Nephron progenitor cell (in vitro differentiated cells): Measurements from ENCODE around the gene IL1R2.

Experiments used
- DNase-seq: peaks from one replicate; pipeline ENCODE4 v3.0.0; 2021
- H3K27ac Mint-ChIP-seq: 2 replicates; pipeline ENCODE4 v1.8.0; 2021; ENCODE audit warnings: mild to moderate bottlenecking, moderate library complexity, mixed read lengths
- H3K27me3 Mint-ChIP-seq: 2 replicates; pipeline ENCODE4 v1.8.0; 2021; ENCODE audit warnings: mild to moderate bottlenecking, low read depth, mixed read lengths; ENCODE audit not compliant: poor library complexity
- H3K36me3 Mint-ChIP-seq: 2 replicates; pipeline ENCODE4 v1.8.0; 2021; ENCODE audit warnings: low read depth, mixed read lengths
- H3K4me1 Mint-ChIP-seq: 2 replicates; pipeline ENCODE4 v1.8.0; 2021; ENCODE audit warnings: mixed read lengths
- H3K4me3 Mint-ChIP-seq: 2 replicates; pipeline ENCODE4 v1.8.0; 2021; ENCODE audit warnings: mild to moderate bottlenecking, moderate library complexity, mixed read lengths
- H3K9me3 Mint-ChIP-seq: 2 replicates; pipeline ENCODE4 v1.8.0; 2021; ENCODE audit warnings: mild to moderate bottlenecking, moderate library complexity, mixed read lengths
- TF ChIP-seq, protein P1 (sequence below): fragments of 200-600 bp; sonication (generic); IDR thresholded peaks from 2 replicates; pipeline ENCODE4 v1.5.0; 2021; ENCODE audit warnings: antibody characterized with exemption

IL1R2 gene

DNA sequence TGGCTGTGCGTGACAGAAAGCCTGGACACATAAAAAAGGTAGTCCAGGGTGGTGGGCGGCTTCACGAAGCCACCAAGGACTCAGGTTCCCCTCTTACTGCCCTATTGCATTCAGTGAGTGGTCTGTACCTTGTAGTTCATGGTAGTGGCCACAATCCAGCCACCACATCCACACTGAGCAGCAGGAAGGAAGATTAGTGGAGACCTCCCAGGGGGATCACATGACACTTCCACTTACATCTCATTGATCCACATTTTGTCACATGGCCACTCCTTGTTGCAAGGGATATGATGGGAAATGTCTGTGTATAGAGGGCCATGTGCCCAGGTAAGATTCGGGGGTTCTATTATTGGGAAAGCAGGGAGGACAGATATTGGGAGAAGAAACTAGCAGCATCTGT lies 13.7 kb downstream of the IL1R2 start:
- DNase-seq = no peak
- H3K36me3 Mint-ChIP-seq = no peaks in the 10 kb centered on the region

DNA sequence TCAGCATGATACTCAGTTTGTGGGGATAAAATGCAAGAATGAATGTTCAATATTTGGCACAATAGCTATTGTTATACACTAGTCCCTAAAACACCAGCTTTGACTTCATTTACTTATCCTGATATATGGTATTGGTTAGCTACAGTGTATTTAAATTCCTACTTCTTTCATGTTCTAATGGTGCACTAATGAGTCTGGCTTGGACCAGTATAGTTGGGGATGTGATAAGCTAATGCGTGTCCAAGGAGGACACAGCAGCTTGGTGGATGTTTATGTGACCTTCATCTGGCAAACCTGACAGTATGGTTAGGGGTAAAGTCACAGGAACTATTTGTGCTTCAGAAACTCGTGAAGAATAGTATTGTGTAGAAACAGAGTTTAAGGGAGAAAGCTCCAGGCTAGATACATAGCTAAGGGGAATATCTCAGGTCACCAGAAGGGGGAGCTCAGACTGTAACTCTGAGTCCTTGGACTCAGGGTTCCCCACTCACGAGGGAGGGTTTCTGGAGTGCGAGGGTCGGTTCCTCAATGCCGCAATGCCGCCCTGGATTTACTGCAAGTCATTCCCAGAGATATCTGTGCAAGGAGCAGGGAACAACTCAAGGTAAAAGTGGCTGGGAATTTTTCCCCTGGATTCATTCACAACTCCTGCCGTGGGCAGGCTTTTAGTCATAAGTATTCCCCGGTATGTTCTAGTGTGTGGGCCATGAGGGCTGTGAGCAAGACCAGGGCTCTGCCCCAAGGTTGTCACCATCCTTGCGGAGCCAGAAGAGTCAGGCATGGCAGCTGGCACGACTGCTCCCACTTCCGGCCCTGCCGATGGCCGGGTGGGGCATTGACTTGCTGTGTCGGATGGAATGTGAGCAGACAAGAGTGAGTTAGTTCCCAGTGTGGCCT lies 14.5 kb downstream of the IL1R2 start:
- no peaks in the 10 kb centered on the region for H3K9me3 Mint-ChIP-seq
- H3K27ac Mint-ChIP-seq = no peak overlapping the region
- H3K36me3 Mint-ChIP-seq = no peaks in the 10 kb centered on the region
- H3K4me1 Mint-ChIP-seq = no peaks in the 10 kb centered on the region
- TF ChIP-seq, protein P1, sequence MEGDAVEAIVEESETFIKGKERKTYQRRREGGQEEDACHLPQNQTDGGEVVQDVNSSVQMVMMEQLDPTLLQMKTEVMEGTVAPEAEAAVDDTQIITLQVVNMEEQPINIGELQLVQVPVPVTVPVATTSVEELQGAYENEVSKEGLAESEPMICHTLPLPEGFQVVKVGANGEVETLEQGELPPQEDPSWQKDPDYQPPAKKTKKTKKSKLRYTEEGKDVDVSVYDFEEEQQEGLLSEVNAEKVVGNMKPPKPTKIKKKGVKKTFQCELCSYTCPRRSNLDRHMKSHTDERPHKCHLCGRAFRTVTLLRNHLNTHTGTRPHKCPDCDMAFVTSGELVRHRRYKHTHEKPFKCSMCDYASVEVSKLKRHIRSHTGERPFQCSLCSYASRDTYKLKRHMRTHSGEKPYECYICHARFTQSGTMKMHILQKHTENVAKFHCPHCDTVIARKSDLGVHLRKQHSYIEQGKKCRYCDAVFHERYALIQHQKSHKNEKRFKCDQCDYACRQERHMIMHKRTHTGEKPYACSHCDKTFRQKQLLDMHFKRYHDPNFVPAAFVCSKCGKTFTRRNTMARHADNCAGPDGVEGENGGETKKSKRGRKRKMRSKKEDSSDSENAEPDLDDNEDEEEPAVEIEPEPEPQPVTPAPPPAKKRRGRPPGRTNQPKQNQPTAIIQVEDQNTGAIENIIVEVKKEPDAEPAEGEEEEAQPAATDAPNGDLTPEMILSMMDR = peak; percentile 52
- H3K4me3 Mint-ChIP-seq = no peak overlapping the region
- peak; percentile 49 for DNase-seq
- peaks cover 5% of the 10 kb centered on the region for H3K27me3 Mint-ChIP-seq

More for the DNA sequence above, 13.7 kb downstream of the IL1R2 start:
- no peak overlapping the region for H3K4me3 Mint-ChIP-seq
- no peaks in the 10 kb centered on the region for H3K9me3 Mint-ChIP-seq
- TF ChIP-seq, protein P1 = no peak
- H3K27ac Mint-ChIP-seq = no peak overlapping the region
- no peaks in the 10 kb centered on the region for H3K4me1 Mint-ChIP-seq
- H3K27me3 Mint-ChIP-seq = peaks cover 5% of the 10 kb centered on the region

DNA sequence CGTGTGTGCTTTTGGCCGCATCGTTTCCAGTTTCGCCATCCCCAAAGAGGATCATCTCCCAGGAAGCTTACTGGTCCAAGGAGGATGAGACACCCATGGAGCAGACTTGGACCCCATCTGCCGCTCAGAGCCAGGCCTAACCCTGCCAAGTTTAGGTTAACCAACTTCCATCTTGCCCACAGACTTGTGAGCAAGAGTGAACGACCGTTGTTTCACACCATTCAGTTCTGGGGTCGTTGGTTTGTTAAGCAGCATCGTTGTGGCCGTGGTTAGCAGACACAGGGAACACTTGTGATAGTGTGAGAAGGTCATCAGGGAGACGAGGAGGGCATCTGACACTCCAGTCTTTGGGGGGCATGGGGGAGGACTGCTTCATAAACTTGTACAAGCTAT lies 15.1 kb downstream of the IL1R2 start:
- TF ChIP-seq, protein P1 = no peak
- no peak overlapping the region for H3K4me3 Mint-ChIP-seq
- H3K36me3 Mint-ChIP-seq = no peaks in the 10 kb centered on the region
- H3K27ac Mint-ChIP-seq = no peak overlapping the region
- no peak for DNase-seq
- H3K4me1 Mint-ChIP-seq = no peaks in the 10 kb centered on the region
- peaks cover 5% of the 10 kb centered on the region for H3K9me3 Mint-ChIP-seq
- H3K27me3 Mint-ChIP-seq = peaks cover 5% of the 10 kb centered on the region

DNA sequence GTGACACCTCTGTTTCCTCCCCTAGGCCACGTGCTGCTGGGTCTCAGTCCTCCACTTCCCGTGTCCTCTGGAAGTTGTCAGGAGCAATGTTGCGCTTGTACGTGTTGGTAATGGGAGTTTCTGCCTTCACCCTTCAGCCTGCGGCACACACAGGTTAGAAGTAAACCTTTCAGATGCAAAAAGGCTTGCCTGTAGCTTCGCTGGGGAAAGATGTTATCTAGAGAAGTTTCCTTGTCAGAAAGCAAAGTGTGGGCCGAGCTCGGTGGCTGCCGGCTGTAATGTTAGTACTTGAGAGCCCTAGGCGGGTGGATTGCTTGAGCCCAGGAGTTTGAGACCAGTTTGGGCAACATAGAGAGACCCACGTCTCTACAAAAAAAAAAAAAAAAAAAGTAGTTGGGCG lies 16.7 kb downstream of the IL1R2 start:
- Mint-ChIP-seq H3K27me3 (peaks cover 8% of the 10 kb centered on the region), H3K4me1 (no peaks in the 10 kb centered on the region), H3K4me3 (no peak overlapping the region), H3K36me3 (no peaks in the 10 kb centered on the region), H3K9me3 (peaks cover 15% of the 10 kb centered on the region), H3K27ac (peak overlapping the region; percentile 56)
- TF ChIP-seq, protein P1 = no peak
- no peak for DNase-seq

DNA sequence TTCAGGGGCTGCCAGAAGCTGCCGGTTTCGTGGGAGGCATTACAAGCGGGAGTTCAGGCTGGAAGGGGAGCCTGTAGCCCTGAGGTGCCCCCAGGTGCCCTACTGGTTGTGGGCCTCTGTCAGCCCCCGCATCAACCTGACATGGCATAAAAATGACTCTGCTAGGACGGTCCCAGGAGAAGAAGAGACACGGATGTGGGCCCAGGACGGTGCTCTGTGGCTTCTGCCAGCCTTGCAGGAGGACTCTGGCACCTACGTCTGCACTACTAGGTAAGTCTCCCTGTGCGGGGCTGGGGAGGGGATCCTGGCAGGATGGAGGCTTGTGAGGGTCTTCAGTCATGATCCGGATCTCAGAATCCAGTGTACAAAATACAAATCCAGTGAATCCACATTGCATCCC lies 17.8 kb downstream of the IL1R2 start:
- Mint-ChIP-seq H3K27me3 (peaks cover 8% of the 10 kb centered on the region), H3K4me1 (no peaks in the 10 kb centered on the region), H3K27ac (no peak overlapping the region), H3K36me3 (no peaks in the 10 kb centered on the region), H3K4me3 (no peak overlapping the region), H3K9me3 (peaks cover 20% of the 10 kb centered on the region)
- DNase-seq = no peak
- TF ChIP-seq, protein P1 = no peak

DNA sequence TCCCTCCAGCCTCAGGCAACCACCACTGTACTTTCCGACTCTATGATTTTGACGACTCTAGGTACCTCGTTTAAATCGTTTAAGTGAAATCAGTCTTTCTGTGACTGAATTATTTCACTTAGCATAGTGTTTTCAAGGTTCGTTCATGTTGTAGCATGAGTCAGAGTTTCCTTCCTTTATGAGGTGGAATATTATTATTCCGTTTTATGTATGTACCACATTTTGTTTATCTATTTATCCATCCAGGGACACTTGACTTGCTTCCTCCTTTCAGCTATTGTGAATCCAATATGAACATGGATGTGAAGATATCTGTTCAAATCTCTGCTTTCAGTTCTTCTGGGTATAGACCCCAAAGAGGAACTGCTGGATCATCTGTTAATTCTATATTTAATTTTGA lies 19.1 kb downstream of the IL1R2 start:
- no peaks in the 10 kb centered on the region for H3K4me1 Mint-ChIP-seq
- no peak overlapping the region for H3K4me3 Mint-ChIP-seq
- TF ChIP-seq, protein P1 = no peak
- no peak overlapping the region for H3K27ac Mint-ChIP-seq
- peaks cover 20% of the 10 kb centered on the region for H3K9me3 Mint-ChIP-seq
- no peak for DNase-seq
- H3K27me3 Mint-ChIP-seq = peaks cover 8% of the 10 kb centered on the region
- H3K36me3 Mint-ChIP-seq = no peaks in the 10 kb centered on the region
